GM19397 (cell line): ENCODE data around the gene ACOT7.
A peak's percentile ranks its signal among the peaks of the same experiment; 100 is the strongest.
"Not testable (repeated sequence)": the region's sequence is repeated elsewhere in the genome, so short reads cannot be mapped to it uniquely, and the experiment has no call there.

Experiments
- ATAC-seq: cut with Tn5 transposase; IDR thresholded peaks from one replicate; pipeline ENCODE4 v1.9.1; 2021; ENCODE audit warnings: mild to moderate bottlenecking, moderate library complexity; ENCODE audit not compliant: unreplicated experiment

ACOT7 gene

DNA sequence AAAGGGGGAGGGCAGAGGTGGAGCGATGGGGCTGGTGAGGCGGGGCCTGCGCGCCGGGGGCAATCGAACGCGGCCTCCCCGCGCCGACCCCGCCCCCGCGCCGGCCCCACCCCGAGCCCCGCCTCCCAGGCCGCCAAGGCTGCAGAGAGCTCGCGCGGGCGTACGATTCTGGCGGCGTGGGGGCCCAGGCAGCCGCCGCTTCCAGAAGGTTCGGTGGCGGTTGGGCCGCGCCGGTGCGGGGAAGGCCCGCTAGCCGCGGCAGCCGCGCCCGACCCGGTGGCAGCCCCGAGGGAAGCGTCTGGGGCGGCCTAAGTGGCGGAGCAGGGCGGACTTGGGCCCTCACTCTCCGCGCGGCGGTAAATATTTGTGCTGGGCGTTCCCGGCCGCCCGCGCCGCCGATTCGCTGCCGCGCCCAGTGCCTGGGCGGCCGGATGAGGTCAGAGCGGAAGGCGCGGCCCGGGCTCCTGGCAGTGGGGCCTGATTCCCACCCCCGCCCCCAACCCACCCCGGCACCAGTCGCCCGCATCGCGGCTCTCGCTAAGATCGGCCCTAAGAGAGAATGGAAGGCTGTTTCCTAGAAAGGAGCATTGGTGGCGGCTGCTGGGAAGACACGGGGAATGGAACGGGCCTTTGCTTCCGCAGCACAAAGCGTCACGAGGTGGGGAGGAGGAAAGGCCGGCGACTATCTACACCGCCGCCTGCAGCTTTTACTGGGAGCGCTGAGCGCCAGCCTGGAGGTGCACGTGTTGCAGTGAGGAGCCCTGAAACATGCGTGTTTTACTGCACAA lies at the start of gene ACOT7:
Gene ACOT7, minus strand, starts transcription at position 368 of the 788 bp plus-strand sequence. CDS start 368 bp downstream, outside the sequence.
- peak; percentile 80 for ATAC-seq

GRCh38 chr1:6441586-6441985 lies 48.0 kb upstream of the ACOT7 start:
- ATAC-seq: no peak

DNA sequence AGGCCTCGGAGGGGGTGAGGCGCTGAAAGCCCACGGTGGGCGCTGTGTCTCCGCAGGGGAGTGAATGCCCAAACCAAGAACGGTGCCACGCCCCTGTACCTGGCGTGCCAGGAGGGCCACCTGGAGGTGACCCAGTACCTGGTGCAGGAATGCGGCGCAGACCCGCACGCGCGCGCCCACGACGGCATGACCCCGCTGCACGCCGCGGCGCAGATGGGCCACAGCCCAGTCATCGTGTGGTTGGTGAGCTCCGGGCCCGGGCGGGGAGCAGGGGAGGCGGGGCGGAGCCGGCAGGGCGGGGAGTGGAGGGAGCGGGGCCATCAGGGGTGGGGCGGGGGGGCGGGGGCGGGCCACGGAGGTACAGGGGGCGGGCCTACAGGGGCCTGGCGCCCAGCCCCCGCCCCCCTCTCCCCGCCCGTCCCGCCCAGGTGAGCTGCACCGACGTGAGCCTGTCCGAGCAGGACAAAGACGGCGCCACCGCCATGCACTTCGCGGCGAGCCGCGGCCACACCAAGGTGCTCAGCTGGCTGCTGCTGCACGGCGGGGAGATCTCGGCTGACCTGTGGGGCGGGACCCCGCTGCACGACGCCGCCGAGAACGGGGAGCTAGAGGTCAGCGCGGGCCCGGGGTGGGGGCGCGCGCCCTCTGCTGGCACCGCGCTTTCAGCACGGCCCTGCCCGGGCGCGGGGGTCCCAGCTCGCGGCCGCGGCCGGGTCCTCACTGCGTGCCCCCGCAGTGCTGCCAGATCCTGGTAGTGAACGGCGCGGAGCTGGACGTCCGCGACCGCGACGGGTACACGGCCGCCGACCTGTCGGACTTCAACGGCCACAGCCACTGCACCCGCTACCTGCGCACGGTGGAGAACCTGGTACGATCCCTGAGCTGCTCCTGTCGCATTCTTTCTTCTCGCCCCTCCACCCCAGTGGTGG lies 46.9 kb upstream of the ACOT7 start:
- ATAC-seq: no peak

- no peak for ATAC-seq
Measured at GRCh38 chr1:6438047-6438525, 44.5 kb upstream of the ACOT7 start.

- ATAC-seq: not testable (repeated sequence)
Measured at GRCh38 chr1:6437012-6437700, 43.6 kb upstream of the ACOT7 start.

DNA sequence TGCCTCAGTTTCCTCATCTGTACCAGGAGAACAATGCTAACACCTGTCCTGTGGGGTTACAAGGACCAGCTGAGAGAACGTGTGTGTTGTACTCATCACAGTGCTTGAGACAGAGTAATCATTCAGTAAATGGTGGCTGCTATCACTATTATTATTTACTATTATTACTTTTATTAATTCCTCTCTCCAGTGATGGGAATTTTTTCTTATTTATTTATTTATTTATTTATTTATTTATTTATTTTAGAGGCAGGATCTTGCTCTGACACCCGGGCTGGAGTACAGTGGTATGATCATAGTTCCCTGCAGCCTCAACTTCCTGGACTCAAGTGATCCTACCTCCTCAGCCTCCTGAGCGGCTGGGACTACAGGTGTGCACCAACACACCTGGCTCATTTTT lies 42.7 kb upstream of the ACOT7 start:
- not testable (repeated sequence) for ATAC-seq

GRCh38 chr1:6435547-6435946 lies 42.0 kb upstream of the ACOT7 start:
- no peak for ATAC-seq

GRCh38 chr1:6435129-6435528 lies 41.6 kb upstream of the ACOT7 start:
- no peak for ATAC-seq

- ATAC-seq: no peak
Measured at GRCh38 chr1:6434186-6434585, 40.6 kb upstream of the ACOT7 start.

DNA sequence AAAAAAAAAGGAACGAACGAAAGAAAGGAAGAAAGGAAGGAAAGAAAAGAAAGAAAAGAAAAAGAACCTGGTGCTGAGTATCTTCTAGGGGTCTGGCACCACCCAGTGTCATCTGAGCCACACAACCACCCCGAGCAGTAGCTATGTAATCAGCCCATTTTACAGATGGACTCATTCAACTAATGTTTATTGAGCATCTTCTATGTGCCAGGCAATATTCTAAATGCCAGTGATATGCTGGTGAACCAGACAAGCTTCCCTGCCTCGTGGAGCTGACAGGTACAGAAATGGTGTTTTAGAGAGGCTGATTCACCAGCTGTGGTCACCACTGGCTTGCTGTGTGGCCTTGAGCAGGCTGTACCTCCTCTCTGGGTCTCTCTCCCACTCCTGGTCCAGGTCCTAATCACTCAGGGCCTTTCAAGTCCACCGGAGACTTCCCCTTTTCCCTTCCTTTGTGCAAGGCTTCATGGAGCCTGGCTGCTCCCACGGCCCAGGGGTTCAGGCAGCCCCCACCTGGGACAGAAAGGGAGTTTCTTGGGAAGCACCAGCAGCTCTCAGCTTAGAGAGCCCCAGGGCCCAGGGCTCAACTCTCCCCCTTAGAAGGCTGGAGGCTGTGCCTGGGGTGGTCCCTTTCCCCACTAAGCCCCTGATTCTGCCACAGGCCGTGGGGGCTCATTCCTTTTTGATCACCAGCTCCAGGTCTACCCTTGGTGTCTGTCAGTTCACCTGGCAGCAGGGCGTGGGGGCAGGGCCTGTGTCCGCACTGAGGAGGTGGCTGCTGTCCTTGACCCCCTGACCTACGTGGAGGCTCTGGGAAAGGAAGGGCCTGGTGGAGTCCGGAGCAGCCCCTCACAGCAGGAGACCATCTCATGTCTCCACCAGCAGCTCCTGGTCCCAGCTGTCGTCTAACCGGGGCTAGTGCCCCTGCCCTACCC lies 38.3 kb upstream of the ACOT7 start:
- ATAC-seq: not testable (repeated sequence)

- not testable (repeated sequence) for ATAC-seq
Measured at GRCh38 chr1:6429660-6430411, 36.3 kb upstream of the ACOT7 start.

DNA sequence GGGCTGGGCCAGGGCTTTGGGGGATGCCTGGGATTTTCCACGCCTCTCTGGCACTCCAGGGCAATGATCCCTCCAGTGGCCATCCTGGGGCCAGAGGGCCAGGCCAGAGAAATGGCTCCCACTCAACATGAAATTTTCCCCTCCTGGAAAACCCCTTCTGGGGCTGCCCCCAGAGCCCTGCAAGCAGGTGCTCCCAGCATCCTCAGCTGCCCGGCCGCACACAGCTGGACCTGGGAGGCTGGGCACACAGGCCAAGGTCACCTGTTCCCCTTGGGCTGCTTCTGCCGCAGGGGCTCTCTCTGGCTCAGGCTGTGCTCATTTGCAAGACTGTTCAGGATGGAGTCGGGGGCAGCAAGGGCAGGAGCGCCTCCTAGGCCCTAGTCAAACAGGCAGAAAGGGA lies 34.9 kb upstream of the ACOT7 start:
- ATAC-seq: not testable (repeated sequence)

- no peak for ATAC-seq
Measured at GRCh38 chr1:6427441-6428390, 34.1 kb upstream of the ACOT7 start.

- ATAC-seq: no peak
Measured at GRCh38 chr1:6426972-6427350, 33.4 kb upstream of the ACOT7 start.

- no peak for ATAC-seq
Measured at GRCh38 chr1:6426277-6426971, 32.9 kb upstream of the ACOT7 start.

DNA sequence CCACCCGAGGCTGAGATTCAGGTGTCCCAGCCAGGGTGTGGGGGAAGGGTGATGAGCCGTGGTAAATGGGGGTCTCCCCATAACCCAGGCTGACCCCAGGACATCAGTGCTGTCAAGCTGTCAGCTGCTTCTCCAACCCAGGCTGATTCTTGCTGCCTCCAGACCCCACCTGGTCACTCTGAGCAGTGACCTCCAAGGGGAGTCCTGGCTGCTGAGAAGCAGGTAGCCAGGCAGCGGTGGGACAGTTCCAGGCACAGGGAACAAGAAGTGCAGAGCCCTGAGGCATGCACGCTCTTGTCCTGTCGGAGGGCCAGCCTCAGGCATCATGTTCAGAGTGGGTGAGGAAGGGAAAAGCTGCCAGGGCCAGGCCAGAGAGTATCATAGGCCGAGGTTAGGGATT lies 32.1 kb upstream of the ACOT7 start:
- ATAC-seq: no peak
